Right lung (tissue), 5 donors: ENCODE data around the gene ADAT3. TPM values are rescaled to one million over a fixed set of nuclear protein-coding genes. Genes with fewer than 3 reads are reported as not detected.

ENCODE experiments used
- DNase-seq, 2 donors: peaks; one replicate each; pipeline ENCODE4 v3.0.0-alpha.2; 2013
- polyA plus RNA-seq, 5 donors: library from polyadenylated mRNA; unstranded; fragments of 120-200 nt; gene quantifications; one replicate each; pipeline versions ENCODE4 v1.2.1 to v1.2.3, GENCODE V29; 2013; ENCODE audit warnings: inconsistent platforms in 1 of 5, low replicate concordance in 1 of 5; ENCODE audit not compliant: insufficient read length in 5 of 5, insufficient read depth in 1 of 5

ADAT3 gene
- polyA plus RNA-seq, 5 donors, result 0.98 to 4.5 (median 1.9) TPM

DNA sequence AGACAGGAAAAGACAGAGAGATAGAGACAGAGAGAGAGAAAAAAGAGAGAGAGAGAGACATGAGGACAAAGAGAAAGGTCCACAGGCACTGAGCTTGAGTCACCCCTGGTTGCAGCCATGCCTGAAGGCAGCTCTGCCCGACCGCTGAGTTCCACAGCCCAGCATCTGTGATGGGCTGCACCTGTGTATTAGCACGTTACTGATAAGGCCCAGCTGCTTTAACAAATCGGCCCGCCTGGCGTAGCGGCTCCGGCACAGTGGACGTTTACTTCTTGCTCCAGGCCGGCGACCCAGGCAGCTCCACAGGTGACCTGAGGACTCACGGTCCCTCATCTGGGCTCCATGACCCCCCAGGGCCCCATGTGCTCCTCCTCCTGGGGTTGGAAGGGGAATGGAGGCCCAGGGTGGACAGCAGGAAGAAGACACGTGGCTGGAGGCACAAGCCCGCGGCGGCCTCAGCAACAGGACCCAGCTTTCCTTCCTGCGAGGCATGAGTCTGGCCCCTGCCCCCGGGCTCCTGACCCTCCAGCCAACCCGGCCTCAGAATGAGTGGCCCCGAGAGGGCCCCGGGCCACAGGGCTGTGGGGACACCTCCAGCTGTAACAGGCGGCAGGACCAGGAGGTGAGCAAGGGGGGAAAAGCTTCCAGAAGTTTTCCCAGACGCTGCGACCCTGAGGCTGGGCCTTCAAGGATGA is 31.9 kb downstream of the ADAT3 start:
- no peak for DNase-seq

GRCh38 chr19:1938071-1938470 is 32.9 kb downstream of the ADAT3 start:
- no peak for DNase-seq

GRCh38 chr19:1941146-1942077 is 36.2 kb downstream of the ADAT3 start, which contains the start of gene CSNK1G2:
TSS of gene CSNK1G2 (plus strand) at chr19:1941172. CDS start at chr19:1969773, 28,601 bp downstream.
- no peak for DNase-seq

- peak; percentile 68 to 71 for DNase-seq
Observed at GRCh38 chr19:1942078-1942933, 37.1 kb downstream of the ADAT3 start.

GRCh38 chr19:1942934-1943555 is 37.8 kb downstream of the ADAT3 start:
- no peak for DNase-seq

GRCh38 chr19:1943661-1944087 is 38.5 kb downstream of the ADAT3 start:
- no peak for DNase-seq

DNA sequence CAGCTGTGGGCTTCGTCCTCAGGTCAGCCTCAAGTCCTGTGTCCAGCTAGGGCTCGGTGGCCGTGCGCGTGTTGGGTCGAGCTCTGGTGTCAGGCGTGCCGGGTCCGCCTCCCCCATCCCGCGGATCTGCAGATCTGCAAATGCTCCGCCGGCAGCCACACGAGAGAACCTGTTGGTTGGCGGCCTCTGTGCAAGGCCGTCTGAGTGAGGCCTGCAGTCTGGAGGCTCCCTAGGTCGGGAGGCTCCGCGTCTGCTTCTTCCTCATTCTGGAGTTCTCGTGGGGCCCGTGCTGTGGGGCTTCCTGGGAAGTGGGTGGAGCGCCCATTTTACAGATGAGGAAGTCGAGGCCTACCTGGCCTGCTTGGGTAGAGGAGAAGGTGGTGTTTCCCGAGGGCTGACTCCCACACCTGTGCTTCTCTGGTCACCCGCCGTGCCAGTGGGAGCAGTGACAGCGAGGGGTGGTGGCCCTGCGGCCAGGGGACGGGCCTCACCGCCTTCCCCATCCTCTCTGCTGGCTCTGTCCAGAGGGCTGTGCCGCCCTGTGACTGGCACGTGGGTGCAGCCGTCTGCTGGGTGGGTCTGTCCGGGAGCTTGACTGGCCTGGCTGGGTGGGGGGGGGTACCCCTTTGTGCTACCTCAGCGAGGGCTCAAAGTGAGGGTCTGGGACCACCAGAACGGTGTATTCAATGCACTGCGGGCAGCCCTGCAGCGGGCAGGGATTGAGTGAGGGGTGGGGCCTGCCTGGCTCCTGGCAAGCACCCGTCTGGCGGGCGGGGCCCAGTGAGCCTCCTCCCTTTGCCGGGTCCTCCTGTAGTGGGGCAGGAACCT is 39.1 kb downstream of the ADAT3 start:
- DNase-seq, result no peak

DNA sequence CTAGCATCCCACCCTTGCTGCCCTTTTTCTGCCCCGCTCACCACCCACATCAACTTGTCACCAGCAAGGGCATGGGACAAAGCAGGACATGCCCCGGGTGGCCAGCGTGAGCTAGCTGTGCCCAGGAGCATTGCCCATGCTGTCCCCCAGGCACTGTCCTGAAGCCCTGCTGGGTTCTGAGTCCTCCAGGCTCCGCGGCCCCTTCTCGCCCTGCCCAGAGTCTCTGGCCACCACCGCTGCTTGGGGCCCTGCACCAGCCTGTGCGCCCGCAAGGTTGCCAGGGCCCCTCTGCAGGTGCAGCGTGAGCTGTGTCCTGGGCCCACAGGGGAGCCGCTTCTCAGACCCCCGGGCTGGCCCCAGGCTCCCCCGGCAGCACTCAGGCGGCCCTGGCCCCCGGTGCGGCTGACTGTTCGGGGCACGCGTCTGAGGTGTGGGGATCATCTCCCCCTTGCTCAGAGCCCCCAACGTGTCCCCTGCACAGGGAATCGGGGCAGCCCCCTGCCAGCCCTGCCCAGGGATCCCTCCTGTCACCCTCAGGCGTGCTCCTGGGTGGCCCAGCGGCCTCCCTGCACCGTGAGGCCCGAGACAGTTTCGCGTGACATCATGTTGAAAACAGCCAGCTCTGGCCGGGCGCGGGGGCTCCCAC is 39.8 kb downstream of the ADAT3 start:
- no peak for DNase-seq

DNA sequence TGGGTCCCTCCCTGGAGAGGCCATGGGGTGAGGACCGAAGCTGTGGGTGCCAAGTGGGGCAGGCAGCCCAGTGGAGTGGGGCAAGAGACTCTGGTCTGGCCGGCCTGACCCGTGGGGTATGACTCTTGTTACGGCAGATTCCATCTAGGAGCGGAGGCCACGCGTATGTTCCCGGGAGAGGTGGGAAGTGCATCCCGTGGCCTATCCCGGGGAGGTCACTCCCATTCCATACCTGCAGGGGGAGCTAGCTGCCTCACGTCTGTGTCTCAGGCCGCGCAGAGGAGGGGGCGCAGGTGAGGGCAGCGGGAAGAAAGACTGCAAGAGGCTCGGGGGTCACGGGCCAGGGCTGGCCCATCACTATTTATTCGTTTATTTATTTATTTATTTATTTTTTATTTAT is 40.7 kb downstream of the ADAT3 start:
- no peak for DNase-seq

- DNase-seq, result no peak
Observed at GRCh38 chr19:1947651-1948209, 42.5 kb downstream of the ADAT3 start.

GRCh38 chr19:1949304-1950101 is 44.3 kb downstream of the ADAT3 start:
- no peak for DNase-seq

GRCh38 chr19:1950640-1951039 is 45.4 kb downstream of the ADAT3 start:
- DNase-seq, result no peak

- DNase-seq, result no peak
Observed at GRCh38 chr19:1952635-1953034, 47.4 kb downstream of the ADAT3 start.

DNA sequence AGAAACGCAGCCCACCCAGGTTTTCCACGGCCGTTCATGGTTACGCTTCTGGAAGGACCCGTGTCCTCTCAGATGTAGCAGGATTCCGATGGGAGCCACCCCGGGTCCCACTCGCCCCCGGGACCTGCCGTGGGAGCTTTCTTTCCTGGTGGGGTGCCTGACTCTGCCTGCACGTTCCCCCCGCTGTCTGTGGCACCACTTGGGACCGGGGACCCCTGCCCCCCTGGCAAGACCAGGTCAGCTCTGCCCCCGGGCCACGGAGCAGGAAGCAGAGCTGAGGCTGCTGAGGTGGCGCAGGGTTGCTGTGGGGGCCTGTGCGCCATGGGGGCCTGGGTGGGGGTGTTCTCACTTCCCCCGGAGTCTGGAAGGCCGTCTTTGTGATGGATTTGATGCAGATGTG is 47.8 kb downstream of the ADAT3 start:
- DNase-seq, result no peak

DNA sequence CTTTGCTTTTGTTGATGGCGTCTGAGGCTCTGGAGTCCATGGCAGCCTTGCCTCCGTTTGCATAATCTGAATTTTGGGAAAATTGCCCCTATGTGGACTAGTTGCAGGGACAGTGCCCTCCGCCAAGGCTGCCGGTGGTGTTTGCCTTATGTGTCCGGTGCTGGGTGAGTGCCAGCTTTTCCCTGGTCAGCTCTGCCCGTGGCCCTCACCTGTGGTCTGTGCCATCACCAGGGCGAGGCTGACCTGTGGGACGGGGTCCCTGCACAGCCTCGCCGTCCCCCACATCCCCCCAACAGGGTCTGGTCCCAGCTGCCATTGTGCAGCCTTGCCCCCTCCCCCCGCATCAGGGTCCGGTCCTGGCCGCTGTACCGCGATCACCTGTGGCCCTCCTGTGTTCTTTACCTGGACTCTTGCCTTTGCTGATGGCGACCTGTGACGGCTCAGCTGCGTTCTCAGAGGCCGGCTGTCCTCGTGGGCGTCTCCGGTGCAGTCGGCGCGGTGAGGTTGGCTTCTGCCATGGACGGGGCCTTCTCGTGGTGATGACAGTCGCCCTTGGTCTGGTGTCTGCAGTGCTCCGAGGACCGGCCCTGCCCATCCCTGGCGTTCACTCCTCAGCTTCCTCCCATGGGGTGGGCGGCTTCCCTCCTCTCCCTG is 48.4 kb downstream of the ADAT3 start:
- DNase-seq, result no peak

- DNase-seq, result no peak
Observed at GRCh38 chr19:1954532-1954933, 49.3 kb downstream of the ADAT3 start.

GRCh38 chr19:1955171-1956121 is 50.2 kb downstream of the ADAT3 start:
- DNase-seq, result no peak
